CD4-positive, alpha-beta T cell treated with Interferon alpha-2 for 1 hour (primary cell): ENCODE data around the gene SLC10A6.
"Not testable (repeated sequence)": the region's sequence is repeated elsewhere in the genome, so short reads cannot be mapped to it uniquely, and the experiment has no call there.

ENCODE experiments used
- DNase-seq, 2 donors: peaks; one replicate each; pipeline ENCODE4 v3.0.0-alpha.2; 2020 to 2022

Gene SLC10A6

GRCh38 chr4:86848732-86849619 lies at the start of gene SLC10A6:
SLC10A6 (minus strand) TSS chr4:86849384; CDS start chr4:86849115, 269 bp downstream.
- no peak for DNase-seq

GRCh38 chr4:86898562-86898961 lies 49.4 kb upstream of the SLC10A6 start:
- no peak for DNase-seq

DNA sequence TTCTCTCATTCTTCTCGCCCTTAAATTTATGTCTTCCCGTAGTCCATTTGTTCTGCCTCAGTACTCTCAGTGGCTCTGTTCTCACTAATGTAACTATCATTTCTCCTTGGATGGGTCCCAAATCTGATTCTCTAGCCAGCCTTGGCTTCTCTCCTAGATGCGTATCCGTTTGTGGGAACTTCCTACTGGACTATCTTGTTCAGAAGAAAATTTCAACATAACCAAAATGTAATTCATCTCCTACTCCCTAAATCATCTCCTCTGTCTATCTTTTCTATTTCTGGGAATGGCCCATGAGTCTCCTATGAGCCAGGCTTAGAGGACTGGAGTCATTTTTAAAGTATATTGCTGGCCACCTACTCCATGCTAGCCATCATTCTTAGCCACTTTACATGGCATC lies 47.4 kb upstream of the SLC10A6 start:
- no peak for DNase-seq

DNA sequence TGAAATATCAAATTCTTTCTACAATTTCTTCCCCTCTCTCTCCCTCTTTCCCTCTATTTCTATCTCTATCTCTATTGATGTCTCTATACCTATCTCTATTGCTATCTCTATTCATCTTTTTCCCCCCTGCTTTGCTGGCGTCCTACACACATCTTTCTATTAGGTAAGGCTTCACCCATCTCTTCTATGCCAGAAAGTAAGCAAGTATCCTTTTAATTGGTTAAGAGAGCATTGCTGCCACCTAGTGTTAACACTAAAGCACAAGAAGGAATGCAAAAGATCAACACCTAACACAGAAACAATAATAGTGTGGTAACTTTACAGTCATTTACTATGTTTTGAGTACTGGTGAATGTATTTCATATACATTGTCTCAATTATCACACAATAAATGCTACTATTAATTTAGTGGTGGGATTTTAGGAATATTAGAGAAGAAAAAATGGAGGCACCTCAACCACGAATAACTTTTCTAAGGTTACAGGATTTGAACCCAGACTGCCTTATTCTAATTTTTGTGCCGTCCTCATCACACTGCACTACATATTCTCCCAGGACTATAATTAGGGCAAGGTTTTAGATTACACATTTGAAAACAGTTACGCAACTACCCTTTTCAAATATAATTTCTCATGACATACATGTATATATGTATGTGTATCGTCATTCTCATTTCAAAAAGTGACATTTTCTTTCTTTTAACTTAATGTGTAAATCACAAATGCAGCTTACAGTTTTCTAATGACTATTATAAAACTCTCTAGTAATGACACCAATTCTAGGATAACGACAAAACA lies 46.7 kb upstream of the SLC10A6 start:
- peak in 1 of 2 donors; percentile 70 for DNase-seq

GRCh38 chr4:86894455-86894854 lies 45.3 kb upstream of the SLC10A6 start:
- DNase-seq, result no peak

- DNase-seq, result no peak
These were observed 44.0 kb upstream of the SLC10A6 start for GRCh38 chr4:86893136-86893535.

GRCh38 chr4:86892636-86892960 lies 43.4 kb upstream of the SLC10A6 start:
- DNase-seq, result no peak

DNA sequence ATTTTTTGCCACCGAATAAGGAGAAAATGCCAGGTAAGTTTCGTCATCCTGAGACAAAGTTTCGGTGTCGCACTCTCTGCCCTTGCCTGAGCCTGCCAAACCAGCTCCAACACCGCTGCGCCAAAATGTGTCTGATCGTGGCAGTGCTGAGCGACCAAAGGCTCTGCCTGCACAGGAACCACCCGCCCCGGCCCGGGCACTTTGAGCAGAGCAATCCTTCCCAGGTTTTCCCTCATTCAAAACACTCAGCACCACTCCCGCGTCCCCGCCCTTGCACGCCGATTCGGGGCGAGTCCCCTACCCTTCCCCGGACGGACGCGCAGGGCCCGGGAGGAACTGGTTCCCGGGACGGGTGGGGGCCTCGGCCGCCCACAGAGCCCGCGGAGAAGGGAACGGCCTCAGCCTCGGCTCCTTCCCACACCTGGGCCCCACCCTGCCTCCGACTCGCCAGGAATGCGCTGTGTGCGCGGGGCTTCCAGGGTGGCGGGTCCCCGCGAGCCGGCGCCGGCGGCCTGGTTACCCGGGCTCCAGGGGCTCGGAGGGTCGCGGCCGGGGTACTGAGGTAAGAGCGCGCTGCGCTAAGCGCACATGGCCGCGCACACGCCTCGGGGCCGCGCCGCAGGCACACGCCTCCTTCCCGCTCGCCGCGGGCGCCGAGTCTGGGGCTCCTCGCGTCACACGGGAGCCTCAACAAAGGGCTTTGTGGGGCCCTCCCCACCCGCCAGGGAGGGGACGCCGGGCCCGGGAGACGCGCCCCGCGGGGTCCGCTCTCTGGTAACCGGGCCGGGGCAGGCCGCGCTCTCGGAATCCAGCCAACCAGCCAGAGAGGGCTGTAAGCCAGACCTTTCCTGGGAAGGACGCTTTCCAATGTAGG lies 42.8 kb upstream of the SLC10A6 start, which contains the start of gene C4orf36:
TSS of gene C4orf36 (minus strand) at position 661 of the 874 bp plus-strand sequence. CDS start 902 bp downstream, outside the sequence.
- peak in 1 of 2 donors; percentile 12 for DNase-seq

GRCh38 chr4:86890790-86891189 lies 41.6 kb upstream of the SLC10A6 start:
- DNase-seq, result no peak

DNA sequence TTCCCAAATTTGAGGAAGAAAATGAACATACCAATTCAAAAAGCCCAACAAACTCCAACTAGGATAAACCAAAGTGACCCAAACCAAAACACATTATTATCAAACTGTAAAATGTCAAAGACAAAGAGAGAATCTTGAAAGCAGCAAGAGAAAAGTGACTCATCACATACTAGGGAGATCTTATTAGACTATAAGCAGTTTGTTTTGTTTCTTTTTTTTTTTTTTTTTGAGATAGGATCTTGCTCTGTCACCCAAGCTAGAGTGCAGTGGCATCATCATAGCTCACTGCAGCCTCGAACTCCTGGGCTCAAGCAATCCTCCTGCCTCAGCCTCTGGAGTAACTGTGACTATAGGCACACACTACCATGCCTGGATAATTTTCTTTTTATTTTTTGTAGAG lies 30.5 kb upstream of the SLC10A6 start:
- DNase-seq, result no peak

DNA sequence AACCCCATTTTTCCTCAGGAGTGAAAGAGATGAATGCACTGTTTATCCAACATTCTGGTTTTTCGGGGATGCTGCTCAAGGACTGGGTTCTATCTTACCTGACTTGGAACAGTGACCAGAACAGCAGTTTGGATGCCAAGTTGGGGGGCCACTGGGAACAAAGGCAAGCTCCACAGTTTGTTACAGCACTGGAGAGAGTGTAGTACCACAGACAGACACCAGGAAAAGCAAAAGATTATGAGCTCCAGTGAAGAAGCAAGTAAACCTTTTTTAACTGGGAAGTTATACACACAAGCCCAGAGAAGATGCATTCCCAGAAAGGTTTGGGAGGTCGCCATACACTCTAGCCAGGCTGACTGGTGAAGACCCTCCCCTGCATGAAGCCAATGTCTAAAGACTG lies 29.5 kb upstream of the SLC10A6 start:
- DNase-seq, result no peak

DNA sequence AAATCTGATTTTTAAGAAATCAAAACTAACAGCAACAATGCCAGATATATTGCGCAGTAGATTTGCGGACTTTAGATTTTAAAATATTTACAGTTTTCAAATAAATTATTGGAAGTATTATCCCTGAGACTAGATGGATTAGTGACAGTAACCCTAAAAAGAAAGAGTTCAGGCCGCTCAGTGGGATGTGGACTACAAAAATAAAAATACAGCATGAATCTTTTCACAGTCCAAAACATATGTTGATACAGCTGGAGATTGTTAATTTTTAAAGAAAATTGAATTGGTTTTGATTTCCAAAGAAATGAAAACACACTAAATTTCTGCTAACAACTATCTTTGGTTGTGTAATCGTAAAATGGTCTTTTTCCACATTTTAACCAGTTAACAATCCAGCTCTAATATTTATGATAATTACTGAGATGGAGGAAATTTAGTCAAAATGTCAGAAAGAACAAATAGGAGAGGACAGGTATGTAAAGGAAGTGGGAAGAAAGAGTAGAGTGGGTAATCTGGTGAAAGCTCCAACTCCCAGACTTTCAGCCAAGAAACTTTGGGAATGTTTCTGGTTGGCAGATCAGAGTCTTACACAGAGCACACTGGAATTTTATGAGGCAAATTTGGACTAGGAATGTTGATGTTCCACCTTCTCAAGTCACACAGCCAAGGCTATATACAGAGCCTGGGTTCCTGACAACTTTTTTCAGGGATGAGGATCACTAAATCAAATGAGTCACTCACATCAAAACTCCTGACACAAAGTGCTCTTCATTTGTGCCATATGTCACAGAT lies 27.9 kb upstream of the SLC10A6 start:
- no peak for DNase-seq

- not testable (repeated sequence) for DNase-seq
These were observed 26.3 kb upstream of the SLC10A6 start for GRCh38 chr4:86875436-86875835.

GRCh38 chr4:86872135-86872534 lies 23.0 kb upstream of the SLC10A6 start:
- DNase-seq, result no peak

DNA sequence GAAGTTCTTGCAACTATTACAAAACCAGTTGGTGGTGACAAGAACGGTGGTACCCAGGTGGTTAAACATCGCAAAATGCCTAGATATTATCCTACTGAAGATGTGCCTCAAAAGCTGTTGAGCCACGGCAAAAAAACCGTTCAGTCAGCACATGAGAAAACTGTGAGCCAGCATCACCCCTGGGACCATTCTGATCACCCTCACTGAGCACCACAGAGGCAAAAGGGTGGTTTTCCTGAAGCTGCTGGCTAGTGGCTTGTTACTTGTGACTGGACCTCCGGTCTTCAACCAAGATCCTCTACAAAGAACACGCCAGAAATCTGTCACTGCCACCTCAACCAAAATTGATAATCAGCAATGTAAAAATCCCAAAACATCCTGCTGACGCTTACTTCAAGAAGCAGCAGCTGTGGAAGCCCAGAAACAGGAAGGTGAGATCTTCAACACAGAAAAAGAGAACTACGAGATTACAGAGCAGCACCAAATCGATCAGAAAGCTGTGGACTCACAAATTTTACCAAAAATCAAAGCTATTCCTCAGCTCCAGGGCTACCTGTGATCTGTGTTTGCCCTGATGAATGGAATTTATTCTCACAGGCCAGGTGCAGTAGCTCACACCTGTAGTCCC lies 21.4 kb upstream of the SLC10A6 start:
- DNase-seq, result no peak

DNA sequence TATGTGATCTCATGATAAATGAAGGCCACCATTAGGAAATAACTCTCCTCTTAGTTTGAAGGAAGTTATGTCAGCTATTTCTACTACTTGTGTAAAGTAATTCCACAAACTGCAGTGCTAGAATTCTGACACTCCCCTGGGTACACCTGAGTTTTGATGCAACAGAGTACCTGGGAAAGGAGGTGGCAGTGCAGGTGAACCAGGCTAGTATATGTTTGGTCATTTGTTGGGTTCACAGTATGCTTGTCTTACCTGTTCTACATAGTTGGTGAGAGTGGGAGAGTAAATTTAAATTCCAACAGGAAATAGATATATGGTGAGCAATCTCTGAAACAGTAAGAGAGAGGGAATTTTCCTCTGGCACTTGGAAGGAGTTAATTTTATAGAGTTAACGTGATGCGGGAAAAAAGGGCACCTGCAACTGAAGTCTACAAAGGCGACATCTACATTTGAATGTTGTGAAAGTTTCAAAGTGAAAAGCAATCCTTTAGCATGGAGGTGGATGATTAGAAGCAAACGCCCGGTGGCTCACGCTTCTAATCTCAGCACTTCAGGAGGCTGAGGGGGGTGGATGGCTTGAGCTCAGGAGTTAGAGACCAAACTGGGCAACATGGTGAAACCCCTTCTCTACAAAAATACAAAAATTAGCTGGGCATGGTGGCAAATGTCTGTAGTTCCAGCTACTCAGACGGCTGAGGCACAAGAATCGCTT lies 8.3 kb upstream of the SLC10A6 start:
- DNase-seq, result no peak

GRCh38 chr4:86856896-86857295 lies 7.7 kb upstream of the SLC10A6 start:
- DNase-seq, result no peak

GRCh38 chr4:86855572-86855971 lies 6.4 kb upstream of the SLC10A6 start:
- no peak for DNase-seq

DNA sequence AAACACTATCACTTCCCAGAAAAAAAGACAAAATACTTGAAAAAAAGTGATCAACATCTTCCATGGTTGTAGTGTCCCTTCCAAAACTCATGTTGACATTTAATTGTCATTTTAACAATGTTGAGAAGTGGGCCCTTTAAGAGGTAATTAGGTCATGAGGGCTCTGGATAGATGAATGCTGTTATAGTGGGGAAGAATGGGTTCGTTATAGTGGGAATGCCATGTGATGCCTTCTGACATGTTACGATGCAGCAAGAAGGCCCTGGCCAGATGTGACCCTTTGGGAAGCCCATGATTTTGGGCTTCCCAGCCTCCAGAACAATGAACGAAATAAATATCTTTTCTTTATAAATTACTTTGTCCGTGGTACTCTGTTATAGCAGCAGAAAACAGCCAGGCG lies 4.0 kb upstream of the SLC10A6 start:
- no peak for DNase-seq

- DNase-seq, result no peak
These were observed 1.0 kb downstream of the SLC10A6 start for GRCh38 chr4:86848136-86848535.

DNA sequence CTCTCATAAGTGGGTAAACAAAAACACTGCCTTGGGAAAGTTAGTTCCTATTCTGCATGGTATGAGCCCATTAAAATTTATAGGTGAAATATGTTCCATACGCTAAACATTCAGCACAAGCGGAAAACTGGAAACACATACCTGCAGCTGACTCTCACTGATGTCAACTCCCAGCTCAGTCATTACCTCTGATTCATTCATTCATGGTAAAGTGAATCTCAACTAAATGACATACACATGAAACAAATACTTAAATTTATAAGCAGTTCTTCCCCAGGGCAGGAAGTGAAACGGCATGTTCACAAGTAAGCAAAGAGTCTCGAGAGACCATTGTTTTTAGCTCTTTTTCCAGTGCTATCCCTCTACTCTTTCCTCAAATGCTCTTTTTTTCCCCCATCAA lies 1.6 kb downstream of the SLC10A6 start:
- no peak for DNase-seq
